ENCODE results near the gene TOGARAM2. TPM values are rescaled to one million over a fixed set of nuclear protein-coding genes. Genes with fewer than 3 reads are reported as not detected.

Gene TOGARAM2
- total and polyA plus RNA-seq, 2 experiments from 2014 or later = 0.03 TPM; not detected in 1

DNA sequence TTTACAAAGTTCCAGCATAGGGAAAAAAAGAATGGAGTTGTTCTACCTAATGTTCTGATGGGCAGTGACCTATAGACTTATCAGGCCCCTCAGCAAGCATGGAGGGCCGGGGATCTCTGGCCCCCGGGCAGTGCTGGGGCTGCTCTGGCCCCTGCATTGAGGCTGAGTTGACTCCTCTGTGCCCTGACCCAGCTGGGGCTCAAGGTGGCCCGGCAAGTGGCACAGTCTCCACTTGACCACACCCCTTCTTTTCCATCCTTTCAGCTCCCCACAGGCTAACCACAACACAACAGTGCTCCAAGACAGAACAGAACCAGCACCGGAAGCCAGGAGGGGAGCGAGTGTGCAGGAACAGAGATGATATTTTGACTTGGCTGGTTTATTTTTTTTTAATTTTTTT, 19.9 kb downstream of the TOGARAM2 start:
- H3K27me3 ChIP-seq = no peaks in the 10 kb centered on the region
- no peaks in the 10 kb centered on the region for H3K9me3 ChIP-seq (ENCODE audit: low read depth)
- no peak overlapping the region for H3K4me3 ChIP-seq
- DNase-seq (ENCODE audit: low read depth in 1 of 2, low spot score in 1 of 2) = no peak
- TF ChIP-seq, protein P1, sequence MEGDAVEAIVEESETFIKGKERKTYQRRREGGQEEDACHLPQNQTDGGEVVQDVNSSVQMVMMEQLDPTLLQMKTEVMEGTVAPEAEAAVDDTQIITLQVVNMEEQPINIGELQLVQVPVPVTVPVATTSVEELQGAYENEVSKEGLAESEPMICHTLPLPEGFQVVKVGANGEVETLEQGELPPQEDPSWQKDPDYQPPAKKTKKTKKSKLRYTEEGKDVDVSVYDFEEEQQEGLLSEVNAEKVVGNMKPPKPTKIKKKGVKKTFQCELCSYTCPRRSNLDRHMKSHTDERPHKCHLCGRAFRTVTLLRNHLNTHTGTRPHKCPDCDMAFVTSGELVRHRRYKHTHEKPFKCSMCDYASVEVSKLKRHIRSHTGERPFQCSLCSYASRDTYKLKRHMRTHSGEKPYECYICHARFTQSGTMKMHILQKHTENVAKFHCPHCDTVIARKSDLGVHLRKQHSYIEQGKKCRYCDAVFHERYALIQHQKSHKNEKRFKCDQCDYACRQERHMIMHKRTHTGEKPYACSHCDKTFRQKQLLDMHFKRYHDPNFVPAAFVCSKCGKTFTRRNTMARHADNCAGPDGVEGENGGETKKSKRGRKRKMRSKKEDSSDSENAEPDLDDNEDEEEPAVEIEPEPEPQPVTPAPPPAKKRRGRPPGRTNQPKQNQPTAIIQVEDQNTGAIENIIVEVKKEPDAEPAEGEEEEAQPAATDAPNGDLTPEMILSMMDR (IDR thresholded peaks at IDR 0.05; ENCODE audit: low read depth, low read length) = no peak
- H3K27ac ChIP-seq = no peak overlapping the region
- H3K36me3 ChIP-seq = no peaks in the 10 kb centered on the region
- no peaks in the 10 kb centered on the region for H3K4me1 ChIP-seq (ENCODE audit: low read depth)

- TF ChIP-seq, protein P1 (IDR thresholded peaks at IDR 0.05; ENCODE audit: low read depth, low read length) = no peak
- Histone ChIP-seq H3K9me3 (ENCODE audit: low read depth) (no peaks in the 10 kb centered on the region), H3K4me1 (ENCODE audit: low read depth) (peaks cover 4% of the 10 kb centered on the region), H3K4me3 (no peak overlapping the region), H3K36me3 (no peaks in the 10 kb centered on the region), H3K27me3 (no peaks in the 10 kb centered on the region), H3K27ac (no peak overlapping the region)
- DNase-seq (ENCODE audit: low read depth in 1 of 2, low spot score in 1 of 2) = no peak
Observed at GRCh38 chr2:29001806-29002205, 20.7 kb downstream of the TOGARAM2 start.

GRCh38 chr2:29004755-29005154, 23.7 kb downstream of the TOGARAM2 start:
- Histone ChIP-seq H3K4me3 (no peak overlapping the region), H3K36me3 (no peaks in the 10 kb centered on the region), H3K9me3 (ENCODE audit: low read depth) (no peaks in the 10 kb centered on the region), H3K27me3 (no peaks in the 10 kb centered on the region), H3K4me1 (ENCODE audit: low read depth) (peaks cover 7% of the 10 kb centered on the region), H3K27ac (no peak overlapping the region)
- TF ChIP-seq, protein P1 (IDR thresholded peaks at IDR 0.05; ENCODE audit: low read depth, low read length) = no peak
- DNase-seq (ENCODE audit: low read depth in 1 of 2, low spot score in 1 of 2) = no peak

DNA sequence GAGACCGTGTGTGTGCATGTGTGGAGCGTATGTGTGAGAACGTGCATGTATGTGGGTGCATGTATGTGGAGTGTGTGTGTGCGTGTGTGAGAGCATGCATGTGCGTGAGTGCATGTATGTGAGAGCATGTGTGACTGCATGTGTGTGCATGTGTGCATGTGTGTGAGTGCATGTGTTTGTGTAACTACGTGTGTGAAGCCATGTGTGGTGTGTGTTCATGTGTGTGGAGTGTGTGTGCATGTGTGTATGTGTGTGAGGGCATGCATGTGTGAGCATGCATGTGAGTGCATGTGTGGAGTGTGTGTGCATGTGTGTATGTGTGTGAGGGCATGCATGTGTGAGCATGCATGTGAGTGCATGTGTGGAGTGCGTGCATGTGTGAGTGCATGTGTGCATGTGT, 24.2 kb downstream of the TOGARAM2 start:
- Histone ChIP-seq H3K4me1 (ENCODE audit: low read depth) (peaks cover 7% of the 10 kb centered on the region), H3K9me3 (ENCODE audit: low read depth) (no peaks in the 10 kb centered on the region), H3K4me3 (no peak overlapping the region), H3K36me3 (no peaks in the 10 kb centered on the region), H3K27me3 (no peaks in the 10 kb centered on the region), H3K27ac (no peak overlapping the region)
- TF ChIP-seq, protein P1 (IDR thresholded peaks at IDR 0.05; ENCODE audit: low read depth, low read length) = no peak
- no peak for DNase-seq (ENCODE audit: low read depth in 1 of 2, low spot score in 1 of 2)

GRCh38 chr2:29006092-29006979, 25.2 kb downstream of the TOGARAM2 start:
- DNase-seq (ENCODE audit: low read depth in 1 of 2, low spot score in 1 of 2) = peak in 1 of 2 donors; percentile 59
- Histone ChIP-seq H3K9me3 (ENCODE audit: low read depth) (no peaks in the 10 kb centered on the region), H3K36me3 (no peaks in the 10 kb centered on the region), H3K4me3 (no peak overlapping the region), H3K27ac (no peak overlapping the region), H3K27me3 (no peaks in the 10 kb centered on the region), H3K4me1 (ENCODE audit: low read depth) (peaks cover 14% of the 10 kb centered on the region)
- TF ChIP-seq, protein P1 (IDR thresholded peaks at IDR 0.05; ENCODE audit: low read depth, low read length) = no peak

Measured in cardiac muscle cell (in vitro differentiated cells and primary cell).